ENCODE data around the gene IQCM.

- no peak for TF ChIP-seq POLR2A (IDR thresholded peaks at IDR 0.05; ENCODE audit: low read depth, low read length)
- no peak for TF ChIP-seq POLR2AphosphoS5 (IDR thresholded peaks at IDR 0.05; ENCODE audit: low read depth, low read length)
- no peak for TF ChIP-seq TAF1 (IDR thresholded peaks at IDR 0.05; ENCODE audit: low read depth, low read length)
- no peak for TF ChIP-seq PAX5 (IDR thresholded peaks at IDR 0.05; ENCODE audit: insufficient read depth, low read length, severe bottlenecking)
These were observed 303.1 kb downstream of the IQCM start for GRCh38 chr4:149512501-149512900.
